HL-60/S4 (cell line): ENCODE results near the gene IL15RA.
"Not testable (repeated sequence)": the region's sequence is repeated elsewhere in the genome, so short reads cannot be mapped to it uniquely, and the experiment has no call there.

Source experiments
- in situ Hi-C: fragments of 300-500 bp; cut with MboI; formaldehyde crosslinking; loops from 2 replicates; pipeline ENCODE4 v1.14.3; 2022; ENCODE audit warnings: low sequenced_read_pairs

IL15RA gene

DNA sequence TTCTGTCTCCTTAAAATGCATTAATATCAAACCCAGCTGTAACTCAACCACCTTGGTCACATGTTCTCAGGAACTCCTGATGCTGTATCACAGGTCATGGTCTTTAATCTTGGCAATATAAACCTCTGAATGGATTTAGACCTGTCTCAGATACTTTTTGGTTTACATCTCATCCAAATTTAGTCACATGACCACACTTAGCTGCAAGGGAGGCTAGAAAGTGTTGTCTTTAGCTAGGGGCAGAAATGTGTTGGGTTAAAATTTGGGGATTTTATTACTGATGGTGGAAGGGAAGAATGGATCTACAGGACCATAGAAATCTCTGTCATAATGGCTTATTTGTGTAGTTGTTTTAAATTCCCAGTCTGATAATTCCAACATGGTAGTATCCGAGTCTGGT lies 29.6 kb upstream of the IL15RA start:
- in situ Hi-C loops, result no loop called here

DNA sequence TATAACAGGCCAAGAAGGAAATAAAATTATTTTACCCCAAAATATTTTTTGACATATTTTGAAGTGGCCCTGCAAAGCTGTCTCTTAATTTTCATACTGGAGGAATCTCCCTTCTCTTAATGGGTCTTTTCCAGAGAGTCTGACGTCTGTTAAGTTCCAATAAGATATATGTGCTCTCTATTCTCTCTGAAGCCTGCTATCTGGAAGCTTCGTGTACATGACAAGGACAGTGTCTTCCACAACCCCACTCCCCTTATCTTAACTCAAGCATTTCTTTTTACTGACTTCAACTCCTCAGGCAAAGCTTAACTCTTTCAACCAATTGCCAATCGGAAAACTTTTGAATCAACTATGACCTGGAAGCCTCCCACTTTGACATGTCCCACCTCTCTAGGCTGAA lies 29.2 kb upstream of the IL15RA start:
- in situ Hi-C loops, result no loop called here

DNA sequence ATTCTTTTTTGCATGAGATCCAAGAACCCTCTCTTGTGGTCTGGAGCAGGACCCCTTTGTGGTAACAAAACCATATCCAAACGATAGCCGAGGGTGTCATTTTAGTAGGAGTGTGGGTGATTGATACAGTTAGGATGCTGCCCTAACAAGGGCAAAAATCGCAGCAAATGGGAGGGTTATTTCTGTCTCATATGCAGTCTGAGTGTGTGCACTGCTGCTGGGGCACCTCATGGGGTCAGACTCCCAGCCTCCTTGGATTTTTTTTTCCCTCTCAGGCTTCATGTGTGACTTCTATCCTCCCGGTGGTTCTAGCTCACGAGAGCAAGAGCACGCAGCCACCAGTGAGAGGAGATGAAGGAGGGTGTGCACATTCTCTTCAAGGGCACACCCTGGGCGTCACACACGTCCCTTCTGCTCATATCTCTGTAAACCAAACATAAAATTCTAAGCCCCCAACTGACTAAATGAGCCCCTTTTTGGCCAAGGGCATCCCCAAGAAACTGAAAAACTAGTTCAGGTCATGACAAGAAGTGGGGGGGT lies 28.6 kb upstream of the IL15RA start:
- in situ Hi-C loops, result no loop called here

DNA sequence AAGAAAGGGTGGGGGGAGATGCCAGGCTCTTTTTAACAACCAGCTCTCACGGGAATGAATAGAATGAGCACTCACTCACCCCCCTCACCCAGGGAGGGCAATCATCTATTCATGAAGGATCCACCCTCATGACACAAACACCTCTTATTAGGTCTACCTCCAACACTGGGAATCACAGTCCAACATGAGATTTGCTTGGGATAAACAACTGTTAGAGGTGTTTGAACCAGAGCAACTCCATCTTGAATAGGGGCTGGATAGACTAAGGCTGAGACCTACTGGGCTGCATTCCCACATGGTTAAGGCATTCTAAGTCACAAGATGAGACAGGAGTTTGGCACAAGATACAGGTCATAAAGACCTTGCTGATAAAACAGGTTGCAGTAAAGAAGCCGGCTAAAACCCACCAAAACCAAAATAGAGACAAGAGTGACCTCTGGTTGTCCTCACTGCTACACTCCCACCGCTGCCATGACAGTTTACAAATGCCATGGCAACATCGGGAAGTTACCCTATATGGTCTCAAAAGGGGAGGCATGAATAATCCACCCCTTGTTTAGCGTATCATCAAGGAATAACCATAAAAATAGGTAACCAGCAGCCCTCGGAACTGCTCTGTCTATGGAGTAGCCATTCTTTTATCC lies 27.9 kb upstream of the IL15RA start:
- in situ Hi-C loops, result not testable (repeated sequence)

DNA sequence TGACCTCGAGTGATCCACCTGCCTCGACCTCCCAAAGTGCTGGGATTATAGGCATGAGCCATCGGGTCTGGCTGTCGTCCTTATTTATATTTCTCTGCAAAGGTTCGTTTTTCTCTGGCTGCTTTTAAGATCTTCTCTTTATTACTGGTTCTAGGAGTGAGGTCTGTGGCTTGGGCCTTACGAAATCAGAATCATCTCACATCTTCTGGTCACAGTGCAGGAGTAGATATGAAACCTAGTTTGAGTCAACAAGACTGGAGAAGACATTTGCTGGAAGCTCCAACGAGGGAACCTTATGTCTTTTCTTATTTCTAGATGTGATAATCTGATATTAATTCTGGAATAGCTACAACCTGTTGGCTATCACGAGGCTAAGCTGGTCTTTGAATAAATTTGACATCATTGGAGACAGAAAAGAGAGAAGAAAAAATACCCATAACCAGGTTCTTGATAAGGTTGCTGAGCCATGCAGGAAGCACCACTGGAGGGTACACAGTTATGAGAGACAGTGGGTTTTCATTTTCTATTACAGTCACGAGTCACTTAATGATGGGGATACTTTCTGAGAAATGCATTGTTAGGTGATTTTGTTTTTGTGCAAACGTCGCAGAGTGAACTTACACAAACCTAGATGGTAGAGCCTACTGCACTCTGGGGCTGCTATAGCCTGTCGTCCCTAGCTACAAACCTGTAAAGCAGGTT lies 25.6 kb upstream of the IL15RA start:
- in situ Hi-C loops, result no loop called here

DNA sequence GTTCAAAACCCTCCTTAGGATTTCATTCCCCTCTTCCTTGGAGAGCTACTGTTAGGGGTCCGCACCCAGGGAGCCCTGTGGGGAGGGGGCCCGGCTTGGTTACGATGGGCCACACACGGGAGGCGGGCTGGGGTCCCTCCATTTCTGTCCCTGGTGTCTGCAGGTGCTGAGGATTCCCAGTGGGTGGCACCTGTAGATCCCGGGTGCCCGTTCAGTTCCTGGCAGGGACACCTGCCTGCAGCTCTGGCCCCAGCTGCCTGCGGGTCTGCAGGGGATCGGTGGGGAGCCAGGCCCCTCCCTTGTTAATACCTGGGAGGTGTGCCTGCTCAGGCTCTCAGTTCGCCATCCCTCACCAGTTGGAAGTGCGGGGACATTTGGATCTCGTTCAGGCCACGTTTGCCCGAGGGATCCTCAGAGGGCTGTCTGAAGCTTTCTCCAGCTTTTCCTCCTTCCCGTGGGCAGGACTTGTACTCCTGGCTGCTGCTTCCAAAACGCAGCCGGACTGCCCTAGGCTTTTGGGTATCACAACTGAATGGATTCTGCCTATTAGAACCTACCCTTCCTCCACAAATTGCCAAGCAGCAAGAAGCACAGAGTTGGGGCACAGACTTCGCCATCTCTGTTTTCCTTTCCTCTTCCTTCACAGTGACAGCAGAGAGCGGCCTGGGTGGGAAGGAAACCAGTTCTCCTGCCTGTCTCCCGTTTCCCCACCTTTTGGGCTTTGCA lies 22.3 kb upstream of the IL15RA start:
- in situ Hi-C loops, result no loop called here

DNA sequence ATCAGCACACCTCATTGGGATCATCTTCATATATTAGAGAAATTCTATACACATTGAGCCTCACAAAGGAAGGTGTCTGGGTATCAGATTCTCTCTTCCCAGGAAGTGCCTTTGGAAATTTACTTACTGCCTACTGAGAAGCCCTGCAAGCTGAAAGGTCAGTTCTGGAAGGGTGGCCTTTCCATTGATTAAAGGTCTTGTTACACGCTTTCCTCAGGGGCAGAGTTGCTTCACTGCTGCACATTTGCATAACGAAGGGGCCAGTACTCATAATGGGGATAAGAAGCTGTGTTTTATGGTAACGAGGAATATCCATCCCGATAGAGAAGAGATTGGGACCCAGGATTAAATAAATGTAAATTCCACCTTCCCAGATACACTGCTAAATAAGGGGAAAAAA lies 19.4 kb upstream of the IL15RA start:
- in situ Hi-C loops, result no loop called here

DNA sequence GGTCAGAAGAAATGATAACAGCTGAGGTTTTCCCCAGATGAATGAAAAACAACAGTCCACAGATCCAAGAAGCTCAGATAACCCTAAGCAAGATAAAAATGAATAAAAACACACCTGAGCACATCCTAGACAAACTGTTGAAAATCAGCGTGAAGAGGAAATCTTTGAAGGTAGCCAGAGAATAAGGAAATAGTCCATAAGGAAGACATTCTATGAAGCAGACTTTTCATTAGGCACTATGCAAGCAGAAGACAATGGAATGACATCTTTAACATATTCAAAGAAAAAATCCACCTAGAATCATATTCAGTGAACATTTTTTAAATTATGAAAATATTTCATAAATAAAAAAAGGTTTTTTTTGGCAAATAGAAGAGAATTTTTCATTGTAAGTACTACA lies 15.1 kb upstream of the IL15RA start:
- in situ Hi-C loops, result no loop called here

DNA sequence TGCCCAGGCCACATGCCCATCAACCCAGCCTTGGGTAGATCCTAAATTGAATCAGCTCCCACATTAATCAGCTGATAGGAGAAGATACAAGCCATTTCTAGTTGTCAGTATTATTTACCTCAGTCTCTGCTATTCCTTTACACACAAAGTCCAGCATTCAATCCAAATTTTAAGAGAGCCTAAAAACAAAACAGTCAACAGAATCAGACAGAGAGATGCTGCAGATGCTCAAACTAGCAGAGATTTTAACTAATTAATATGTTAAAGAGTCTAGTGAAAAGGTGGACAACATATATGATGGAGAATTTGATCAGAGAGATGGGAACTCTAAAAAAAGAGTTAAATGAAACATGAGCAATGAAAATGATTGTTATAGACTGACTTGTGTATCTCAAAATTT lies 14.4 kb upstream of the IL15RA start:
- in situ Hi-C loops, result no loop called here

DNA sequence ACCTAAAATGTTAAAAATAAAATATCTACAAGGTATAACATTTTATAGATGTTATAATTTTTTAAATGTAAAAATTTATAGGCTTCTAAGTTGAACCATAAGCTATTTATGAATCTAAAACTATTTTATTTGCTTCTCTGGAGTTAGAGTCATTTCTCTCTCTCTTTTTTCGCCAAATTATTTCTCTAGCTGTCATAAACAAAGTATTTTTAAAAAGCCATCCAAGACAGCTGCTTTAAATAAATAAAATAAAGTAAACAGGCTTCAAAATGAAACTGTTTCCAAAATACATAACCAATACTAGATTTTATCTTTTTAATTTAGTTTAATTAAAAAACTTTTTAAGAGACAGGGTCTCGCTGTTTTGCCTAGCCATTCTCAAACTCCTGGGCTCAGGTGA lies 12.4 kb upstream of the IL15RA start:
- in situ Hi-C loops, result no loop called here

DNA sequence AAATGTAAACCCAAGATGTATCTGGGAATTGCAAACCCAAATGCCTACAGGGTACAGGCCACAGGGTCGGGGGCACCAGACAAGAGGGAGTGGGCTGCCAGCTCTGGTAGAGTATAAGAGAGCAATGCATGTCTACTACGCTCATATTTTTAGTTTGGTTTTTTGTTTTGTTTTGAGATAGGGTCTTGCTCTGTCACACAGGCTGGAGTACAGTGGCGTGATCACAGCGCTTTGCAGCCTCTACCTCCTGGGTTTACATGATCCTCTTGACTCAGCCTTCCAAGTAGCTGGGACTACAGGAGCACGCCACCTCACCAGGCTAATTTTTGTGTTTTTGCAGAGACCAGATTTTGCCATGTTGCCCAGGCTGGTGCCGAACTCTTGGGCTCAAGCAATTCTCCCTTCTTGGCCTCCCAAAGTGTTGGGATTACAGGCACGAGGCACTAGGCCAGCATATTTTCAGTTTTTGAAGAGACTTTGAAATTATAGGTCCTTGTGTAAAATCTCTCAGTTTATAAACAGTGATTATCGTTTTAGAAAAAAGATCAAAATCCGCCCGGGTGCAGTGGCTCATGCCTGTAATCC lies 11.1 kb upstream of the IL15RA start:
- in situ Hi-C loops, result no loop called here

DNA sequence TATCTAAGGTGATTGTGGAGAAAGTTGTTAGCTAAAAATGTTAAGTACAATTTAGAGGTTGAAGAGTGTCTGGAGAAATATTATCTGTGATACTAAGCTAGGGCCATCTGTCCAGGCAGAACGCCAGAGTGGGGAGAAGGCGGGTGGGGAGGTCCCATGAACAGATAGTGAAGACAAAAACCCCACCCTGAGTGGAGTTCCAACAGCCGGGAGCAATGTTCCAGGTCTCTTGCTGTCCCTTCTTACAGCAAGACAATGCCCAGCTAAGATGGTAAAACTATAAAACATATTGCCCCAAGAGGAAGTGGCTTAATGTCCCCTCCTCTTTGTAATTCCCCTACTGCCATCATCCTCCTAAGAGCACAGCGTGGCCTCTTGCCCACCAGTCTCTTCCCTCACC lies 10.4 kb upstream of the IL15RA start:
- in situ Hi-C loops, result no loop called here

DNA sequence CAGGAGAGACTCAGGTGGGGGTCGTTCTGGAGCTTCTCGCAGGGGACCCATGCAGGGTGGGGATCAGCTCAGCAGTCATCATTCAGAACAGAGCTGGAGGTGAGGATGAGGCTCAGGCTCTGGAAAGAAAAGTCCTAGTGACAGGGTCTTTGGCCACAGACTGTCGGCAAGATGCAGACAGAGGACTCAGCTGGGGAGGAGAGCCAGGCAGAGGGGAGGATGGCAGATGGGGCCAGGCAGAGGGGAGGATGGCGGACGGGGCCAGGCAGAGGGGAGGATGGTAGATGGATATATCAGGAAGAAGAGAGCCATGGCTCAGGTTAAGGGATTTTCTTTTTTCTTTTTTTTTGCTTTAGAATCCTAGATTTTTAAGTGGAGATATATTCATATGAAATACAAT lies 7.7 kb upstream of the IL15RA start:
- in situ Hi-C loops, result no loop called here

DNA sequence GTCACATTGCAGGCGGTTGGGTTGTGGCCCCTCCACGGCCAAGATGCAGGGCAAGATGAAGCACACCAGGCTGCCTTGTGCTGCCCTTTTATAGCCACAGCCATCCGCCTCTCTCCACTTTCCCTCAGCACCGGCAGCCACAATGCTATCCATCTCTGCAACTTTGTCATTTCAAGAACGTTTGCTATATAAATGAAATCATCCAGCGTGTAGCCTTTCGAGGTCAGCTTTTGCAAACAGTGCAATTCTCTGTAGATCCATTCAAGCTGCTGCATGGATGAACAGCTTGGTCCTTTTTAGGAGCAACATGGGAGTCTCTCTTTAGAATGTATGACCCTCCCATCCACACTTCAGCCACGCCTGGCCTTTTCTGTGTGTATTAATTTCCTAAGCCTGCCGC lies 6.4 kb upstream of the IL15RA start:
- in situ Hi-C loops, result no loop called here

DNA sequence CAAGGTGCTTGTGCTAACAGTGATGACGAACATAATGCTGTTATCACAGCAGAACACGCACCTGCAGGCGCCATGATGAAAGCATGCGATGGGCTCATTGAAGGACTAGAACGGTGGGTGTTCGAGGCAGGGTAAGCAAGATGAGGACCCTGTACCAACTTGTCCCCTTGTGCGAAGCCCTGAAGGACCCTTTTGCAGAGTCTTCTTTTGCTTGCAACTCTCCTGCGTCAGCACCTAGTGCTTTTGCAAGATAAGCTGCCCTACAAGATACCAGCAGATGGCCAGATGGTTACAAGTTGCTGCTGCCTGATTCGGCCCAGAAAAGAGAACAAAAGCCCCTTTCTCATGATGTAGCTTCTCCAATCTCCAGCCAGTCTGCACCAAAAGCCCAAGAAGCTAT lies 4.2 kb upstream of the IL15RA start:
- in situ Hi-C loops, result no loop called here

DNA sequence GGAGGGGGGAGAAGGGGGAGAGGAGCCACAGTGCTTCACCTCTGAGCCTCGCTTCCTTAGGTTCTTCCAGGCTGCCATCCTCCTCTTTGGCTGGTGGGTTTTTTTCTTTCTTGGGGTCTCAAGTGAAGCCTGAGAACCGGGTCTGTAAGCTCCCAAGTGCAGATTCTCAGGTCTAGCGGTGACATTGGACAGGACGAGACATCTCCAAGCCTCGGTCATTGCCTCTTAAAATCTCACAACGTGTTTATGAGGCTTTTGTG lies 817 bp upstream of the IL15RA start:
- in situ Hi-C loops, result no loop called here

DNA sequence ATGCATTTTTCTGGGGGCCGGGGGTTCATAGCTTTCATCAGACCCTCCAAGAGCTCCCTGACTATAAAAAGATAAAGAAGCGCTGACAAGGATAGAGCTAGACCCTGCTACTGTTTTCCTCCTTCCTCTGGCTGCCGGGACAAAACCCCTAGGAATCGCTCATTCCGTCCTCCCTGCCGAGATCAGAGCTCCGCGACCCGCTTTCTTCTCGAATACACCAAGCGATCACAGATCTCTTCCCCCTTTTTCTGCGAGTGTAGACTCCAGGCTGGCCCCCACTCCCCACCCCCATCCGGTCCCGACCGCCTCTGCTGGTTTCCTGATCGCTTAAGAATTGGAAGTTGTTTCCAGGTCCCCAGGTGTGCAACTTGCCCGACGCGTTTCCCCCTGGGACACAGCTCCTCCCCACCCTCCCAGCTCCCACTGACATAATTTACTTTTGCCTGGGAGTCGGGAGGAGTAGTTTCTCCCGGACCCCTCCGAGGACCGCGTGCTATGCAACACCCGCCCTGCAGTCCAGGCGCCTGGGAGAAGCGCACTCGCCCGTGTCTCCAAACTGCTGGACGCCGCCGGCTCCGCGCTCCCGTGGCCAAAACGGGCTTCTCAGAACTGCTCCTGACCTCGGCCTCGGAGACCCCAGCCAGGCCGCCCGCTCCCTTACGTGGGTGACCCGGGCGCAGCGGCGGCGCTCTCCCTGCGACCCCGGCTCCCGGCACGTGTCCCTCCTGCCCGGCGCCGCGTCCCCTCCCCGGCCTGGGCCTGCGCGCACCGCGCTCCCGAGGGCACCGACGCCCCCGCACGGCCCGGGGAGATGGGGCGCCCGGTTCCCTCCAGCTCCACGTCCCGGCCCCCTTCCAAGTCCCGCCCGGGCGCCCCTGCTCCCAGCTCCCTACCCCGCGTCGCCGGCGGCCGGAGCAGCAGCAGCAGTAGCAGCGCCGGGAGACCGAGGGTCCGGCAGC lies 552 bp downstream of the IL15RA start:
- in situ Hi-C loops, result no loop called here

DNA sequence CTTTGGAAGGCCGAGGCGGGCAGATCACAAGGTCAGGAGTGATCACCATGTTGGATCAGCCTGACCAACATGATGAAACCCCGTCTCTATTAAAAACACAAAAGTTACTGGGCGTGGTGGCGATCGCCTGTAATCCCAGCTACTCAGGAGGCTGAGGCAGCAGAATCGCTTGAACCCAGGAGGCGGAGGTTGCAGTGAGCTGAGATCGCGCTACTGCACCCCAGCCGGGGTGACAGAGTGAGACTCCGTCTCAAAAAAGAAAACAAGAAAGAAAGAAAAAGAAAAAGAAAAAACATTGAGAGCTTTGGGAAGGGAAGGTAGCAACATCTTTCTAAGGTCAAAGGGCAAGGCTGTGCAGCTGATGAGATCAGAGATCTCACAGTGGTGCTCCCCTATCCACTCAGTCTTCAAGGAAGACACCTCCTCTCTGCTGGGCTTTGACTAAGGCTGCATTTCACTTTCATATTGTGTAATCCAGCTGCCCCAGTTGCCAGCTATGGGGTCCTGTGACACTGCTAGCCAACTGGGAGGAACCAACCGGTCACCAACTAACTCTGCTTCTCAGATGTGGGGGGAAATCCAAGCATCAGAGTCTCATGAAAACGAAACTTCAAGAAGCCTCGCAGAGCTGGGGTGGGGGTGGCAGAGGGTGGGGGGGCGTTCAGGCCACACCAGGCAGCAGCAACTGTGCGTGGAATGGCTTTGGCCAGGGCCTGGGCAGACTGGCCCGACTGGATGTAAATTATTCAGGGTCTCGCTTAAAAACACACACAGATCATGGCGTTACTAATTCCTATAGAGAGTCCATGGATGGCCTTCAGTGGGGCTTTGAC lies 1.5 kb downstream of the IL15RA start:
- in situ Hi-C loops, result no loop called here

DNA sequence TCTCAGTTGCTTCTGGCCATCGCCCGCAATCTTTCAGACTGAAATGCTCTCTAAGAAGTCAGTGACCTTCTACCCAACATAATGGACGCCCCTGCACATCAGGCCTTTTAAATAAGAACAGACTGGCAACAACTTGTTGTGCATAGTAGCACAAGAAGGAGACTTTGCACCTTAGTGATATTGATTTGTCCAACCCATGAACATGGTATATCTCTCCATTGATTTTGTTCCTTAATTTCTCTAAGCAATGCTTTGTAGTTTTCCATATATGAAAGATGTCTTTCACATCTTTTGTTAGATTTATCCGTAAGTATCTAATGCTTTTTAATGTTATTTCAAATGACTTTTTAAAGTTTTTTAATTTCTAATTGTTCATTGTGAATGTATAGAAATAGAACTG lies 4.3 kb downstream of the IL15RA start:
- in situ Hi-C loops, result no loop called here

DNA sequence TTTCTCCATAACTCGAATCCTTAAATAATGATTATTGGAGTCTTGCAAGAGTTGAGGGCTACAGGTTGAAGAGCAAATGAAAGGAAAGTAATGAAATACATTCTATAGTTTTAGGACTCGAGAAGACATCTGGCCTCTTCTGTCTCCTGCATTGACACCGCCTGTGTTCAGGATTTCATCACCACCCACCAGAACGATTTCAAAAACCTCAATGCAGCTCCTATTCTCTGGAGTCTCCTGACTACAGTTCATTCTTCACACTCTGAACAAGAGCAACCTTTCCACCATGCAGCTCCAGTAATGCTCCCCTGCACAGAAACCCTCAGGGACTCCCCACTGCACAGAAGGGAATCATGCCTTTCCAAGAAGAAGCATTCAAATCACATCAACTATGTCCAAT lies 5.5 kb downstream of the IL15RA start:
- in situ Hi-C loops, result no loop called here
